ENCODE measurements around the gene PSD. TPM values are rescaled to one million over a fixed set of nuclear protein-coding genes. Genes with fewer than 3 reads are reported as not detected.

PSD gene
- total and polyA plus RNA-seq, 9 of the 15 experiments (the other 6 are each of a cell fraction or from before 2014, with no cell fraction given) = 0.11 to 1.7 (median 0.54) TPM; not detected in 2

DNA sequence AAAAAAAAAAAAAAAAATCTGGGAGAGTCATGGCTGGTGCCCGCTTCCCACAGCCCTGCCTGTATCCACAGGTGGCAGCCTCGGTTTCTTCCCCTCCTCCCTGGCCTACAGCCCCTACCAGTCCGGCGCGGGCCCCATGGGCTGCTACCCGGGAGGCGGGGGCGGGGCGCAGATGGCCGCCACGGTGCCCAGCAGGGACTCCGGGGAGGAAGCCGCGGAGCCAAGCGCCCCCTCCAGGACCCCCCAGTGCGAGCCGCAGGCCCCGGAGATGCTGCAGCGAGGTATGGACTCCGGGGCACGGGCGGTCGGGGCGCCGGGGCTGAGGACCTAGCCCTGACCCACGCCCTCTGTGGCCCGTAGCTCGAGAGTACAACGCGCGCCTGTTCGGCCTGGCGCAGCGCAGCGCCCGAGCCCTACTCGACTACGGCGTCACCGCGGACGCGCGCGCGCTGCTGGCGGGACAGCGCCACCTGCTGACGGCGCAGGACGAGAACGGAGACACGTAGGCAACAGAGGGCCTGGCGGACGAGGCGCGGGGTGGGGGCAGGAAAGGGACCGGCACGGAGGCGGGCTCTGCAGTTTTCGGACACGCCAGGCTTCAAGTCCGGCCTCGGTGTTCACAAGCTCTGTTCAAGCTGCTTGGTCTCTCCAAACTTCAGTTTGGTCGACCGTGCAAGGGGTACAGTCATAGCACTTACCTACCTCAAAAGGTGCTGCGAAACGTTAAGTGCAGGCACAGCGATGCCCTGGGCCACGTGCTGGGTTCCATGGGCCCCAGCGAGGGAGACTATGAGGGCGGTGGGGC, 19.2 kb downstream of the PSD start (continued):
- TF ChIP-seq, protein P1, sequence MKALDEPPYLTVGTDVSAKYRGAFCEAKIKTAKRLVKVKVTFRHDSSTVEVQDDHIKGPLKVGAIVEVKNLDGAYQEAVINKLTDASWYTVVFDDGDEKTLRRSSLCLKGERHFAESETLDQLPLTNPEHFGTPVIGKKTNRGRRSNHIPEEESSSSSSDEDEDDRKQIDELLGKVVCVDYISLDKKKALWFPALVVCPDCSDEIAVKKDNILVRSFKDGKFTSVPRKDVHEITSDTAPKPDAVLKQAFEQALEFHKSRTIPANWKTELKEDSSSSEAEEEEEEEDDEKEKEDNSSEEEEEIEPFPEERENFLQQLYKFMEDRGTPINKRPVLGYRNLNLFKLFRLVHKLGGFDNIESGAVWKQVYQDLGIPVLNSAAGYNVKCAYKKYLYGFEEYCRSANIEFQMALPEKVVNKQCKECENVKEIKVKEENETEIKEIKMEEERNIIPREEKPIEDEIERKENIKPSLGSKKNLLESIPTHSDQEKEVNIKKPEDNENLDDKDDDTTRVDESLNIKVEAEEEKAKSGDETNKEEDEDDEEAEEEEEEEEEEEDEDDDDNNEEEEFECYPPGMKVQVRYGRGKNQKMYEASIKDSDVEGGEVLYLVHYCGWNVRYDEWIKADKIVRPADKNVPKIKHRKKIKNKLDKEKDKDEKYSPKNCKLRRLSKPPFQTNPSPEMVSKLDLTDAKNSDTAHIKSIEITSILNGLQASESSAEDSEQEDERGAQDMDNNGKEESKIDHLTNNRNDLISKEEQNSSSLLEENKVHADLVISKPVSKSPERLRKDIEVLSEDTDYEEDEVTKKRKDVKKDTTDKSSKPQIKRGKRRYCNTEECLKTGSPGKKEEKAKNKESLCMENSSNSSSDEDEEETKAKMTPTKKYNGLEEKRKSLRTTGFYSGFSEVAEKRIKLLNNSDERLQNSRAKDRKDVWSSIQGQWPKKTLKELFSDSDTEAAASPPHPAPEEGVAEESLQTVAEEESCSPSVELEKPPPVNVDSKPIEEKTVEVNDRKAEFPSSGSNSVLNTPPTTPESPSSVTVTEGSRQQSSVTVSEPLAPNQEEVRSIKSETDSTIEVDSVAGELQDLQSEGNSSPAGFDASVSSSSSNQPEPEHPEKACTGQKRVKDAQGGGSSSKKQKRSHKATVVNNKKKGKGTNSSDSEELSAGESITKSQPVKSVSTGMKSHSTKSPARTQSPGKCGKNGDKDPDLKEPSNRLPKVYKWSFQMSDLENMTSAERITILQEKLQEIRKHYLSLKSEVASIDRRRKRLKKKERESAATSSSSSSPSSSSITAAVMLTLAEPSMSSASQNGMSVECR (CRISPR knock-in tag; IDR thresholded peaks at IDR 0.05) = peak; percentile 90
- TF ChIP-seq CTBP1 (IDR thresholded peaks at IDR 0.05; ENCODE audit: borderline replicate concordance) (peak; percentile 95), TCF3 (CRISPR knock-in tag; IDR thresholded peaks at IDR 0.05) (peak; percentile 42; the same call in 1 of the 2 replicates), SUPT5H (IDR thresholded peaks at IDR 0.05) (peak; percentile 42; the same call in 1 of the 2 replicates), CREB1 (IDR thresholded peaks at IDR 0.05) (peak; percentile 89), CREB1 (CRISPR knock-in tag; IDR thresholded peaks at IDR 0.05) (peak; percentile 96), KDM5B (IDR thresholded peaks at IDR 0.05; ENCODE audit: insufficient replicate concordance, low read depth, low read length) (peak; percentile 58), ZNF184 (CRISPR knock-in tag; IDR thresholded peaks at IDR 0.05) (no peak), ETV5 (CRISPR knock-in tag; IDR thresholded peaks at IDR 0.05; ENCODE audit: low read depth) (peak; percentile 72), MYBL2 (IDR thresholded peaks at IDR 0.05; ENCODE audit: low read depth) (no peak), MYBL2 (CRISPR knock-in tag; IDR thresholded peaks at IDR 0.05; ENCODE audit: borderline replicate concordance) (no peak), YY1 (IDR thresholded peaks at IDR 0.05; ENCODE audit: borderline replicate concordance in 1 of 3, control insufficient read depth in 1 of 3, extremely low read depth in 1 of 3, insufficient read depth in 3 of 3, insufficient read length in 1 of 3, insufficient replicate concordance in 2 of 3, low read depth in 1 of 3, low read length in 2 of 3) (peak in 2 of 3 experiments; percentile 55 to 66), NEUROD1 (IDR thresholded peaks at IDR 0.05; ENCODE audit: borderline replicate concordance, low read depth, low read length, partially characterized antibody) (peak; percentile 71)
- TF ChIP-seq, protein P2, sequence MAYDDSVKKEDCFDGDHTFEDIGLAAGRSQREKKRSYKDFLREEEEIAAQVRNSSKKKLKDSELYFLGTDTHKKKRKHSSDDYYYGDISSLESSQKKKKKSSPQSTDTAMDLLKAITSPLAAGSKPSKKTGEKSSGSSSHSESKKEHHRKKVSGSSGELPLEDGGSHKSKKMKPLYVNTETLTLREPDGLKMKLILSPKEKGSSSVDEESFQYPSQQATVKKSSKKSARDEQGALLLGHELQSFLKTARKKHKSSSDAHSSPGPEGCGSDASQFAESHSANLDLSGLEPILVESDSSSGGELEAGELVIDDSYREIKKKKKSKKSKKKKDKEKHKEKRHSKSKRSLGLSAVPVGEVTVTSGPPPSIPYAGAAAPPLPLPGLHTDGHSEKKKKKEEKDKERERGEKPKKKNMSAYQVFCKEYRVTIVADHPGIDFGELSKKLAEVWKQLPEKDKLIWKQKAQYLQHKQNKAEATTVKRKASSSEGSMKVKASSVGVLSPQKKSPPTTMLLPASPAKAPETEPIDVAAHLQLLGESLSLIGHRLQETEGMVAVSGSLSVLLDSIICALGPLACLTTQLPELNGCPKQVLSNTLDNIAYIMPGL (CRISPR knock-in tag; IDR thresholded peaks at IDR 0.05) = peak; percentile 34; the same call in 1 of the 2 replicates
- TF ChIP-seq, protein P3, sequence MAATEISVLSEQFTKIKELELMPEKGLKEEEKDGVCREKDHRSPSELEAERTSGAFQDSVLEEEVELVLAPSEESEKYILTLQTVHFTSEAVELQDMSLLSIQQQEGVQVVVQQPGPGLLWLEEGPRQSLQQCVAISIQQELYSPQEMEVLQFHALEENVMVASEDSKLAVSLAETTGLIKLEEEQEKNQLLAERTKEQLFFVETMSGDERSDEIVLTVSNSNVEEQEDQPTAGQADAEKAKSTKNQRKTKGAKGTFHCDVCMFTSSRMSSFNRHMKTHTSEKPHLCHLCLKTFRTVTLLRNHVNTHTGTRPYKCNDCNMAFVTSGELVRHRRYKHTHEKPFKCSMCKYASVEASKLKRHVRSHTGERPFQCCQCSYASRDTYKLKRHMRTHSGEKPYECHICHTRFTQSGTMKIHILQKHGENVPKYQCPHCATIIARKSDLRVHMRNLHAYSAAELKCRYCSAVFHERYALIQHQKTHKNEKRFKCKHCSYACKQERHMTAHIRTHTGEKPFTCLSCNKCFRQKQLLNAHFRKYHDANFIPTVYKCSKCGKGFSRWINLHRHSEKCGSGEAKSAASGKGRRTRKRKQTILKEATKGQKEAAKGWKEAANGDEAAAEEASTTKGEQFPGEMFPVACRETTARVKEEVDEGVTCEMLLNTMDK (IDR thresholded peaks at IDR 0.05; ENCODE audit: borderline replicate concordance, insufficient read depth, low read depth, low read length, poor library complexity, severe bottlenecking) = peak; percentile 69
